Activated CD4-positive, CD25-positive, alpha-beta regulatory T cell treated with anti-CD3 and anti-CD28 coated beads, Interleukin-2, amount 50 U/mL, for 72 hours (primary cell): Measurements from ENCODE around the gene KTN1.

Experiments used
- DNase-seq: peaks from one replicate; pipeline ENCODE4 v3.0.0; 2021

Gene KTN1

DNA sequence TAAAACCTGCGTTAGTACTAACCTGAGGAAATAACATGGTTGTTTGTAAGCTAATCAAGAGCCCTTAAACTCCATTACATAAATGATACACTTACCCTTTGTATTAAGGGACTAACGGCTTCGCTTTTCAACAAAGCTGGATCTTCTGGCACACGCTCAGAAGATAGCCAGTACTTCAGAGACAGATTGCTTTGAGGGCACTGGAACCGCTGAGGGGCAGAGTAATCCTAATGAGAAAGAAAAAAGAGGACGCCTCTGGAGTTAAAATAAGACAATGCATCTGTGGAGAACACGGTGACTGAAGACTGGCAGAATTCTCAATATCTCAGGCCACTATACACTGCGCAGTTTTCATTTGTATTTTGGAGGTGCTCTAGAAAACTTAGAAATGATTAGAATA is 1.5 kb upstream of the KTN1 start:
- no peak for DNase-seq

GRCh38 chr14:55580470-55581341 is 699 bp downstream of the KTN1 start:
- peak; percentile 64 for DNase-seq

DNA sequence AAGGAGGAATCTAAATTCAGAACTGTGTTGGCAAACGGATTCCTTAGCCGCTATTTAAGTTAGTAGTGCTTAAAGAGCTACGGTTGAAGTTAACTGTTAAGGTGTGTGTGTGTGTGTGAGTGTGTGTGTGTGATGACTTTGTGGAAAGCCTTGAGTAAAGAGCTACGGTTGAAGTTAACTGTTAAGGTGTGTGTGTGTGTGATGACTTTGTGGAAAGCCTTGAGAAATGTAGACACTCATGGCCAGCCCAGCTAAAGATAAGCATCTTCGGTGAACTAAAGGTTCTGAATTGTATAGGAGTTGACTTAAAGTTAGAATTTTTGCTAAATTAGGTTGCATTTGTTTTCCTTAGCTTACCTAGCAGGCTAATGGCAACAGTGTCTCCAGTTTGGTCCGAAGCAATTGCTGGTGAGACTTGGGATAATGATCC is 1.4 kb downstream of the KTN1 start:
- no peak for DNase-seq

DNA sequence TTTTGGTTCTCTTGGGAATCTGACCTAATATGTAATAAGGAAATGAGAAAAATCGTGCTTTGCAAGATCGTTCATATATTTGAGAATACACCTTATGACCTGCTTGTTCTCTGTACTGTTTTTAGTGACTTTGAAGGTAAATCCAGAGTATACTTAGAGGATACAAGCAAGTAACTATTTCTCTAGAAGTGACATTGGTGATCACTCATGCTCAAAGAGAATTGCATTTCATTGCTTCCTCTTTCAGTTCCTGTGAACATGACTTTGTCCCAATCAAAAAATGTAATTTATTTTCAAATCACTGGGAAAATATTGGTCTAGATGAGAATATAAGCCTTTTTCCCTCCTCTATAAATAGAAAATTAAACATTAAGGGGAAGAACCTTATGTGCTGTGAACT is 2.7 kb downstream of the KTN1 start:
- no peak for DNase-seq

DNA sequence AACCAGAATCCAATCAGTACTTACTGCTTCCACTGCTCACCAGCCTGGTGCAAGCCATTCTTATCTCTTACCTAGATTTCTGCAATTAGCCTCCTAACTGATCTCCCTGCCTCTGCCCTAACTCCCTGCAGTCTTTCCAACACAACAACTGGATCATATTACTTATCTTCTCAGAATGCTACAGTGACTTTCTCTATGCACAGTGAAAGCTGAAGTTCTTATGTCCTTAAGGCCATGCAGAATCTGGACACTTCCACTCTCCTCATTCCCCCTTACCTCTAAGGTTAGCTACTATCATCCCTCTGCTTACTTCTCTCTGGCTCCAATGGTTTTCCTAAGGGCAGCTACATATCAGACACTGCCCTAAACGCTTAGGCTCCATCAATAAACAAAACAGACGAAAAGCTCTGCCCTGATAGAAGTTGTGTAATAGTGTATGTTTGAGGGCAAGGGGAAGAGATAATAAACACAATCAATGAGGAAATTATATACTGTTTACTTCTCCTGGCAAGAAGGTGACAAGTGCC is 4.0 kb downstream of the KTN1 start:
- DNase-seq = no peak

GRCh38 chr14:55585854-55586253 is 5.8 kb downstream of the KTN1 start:
- DNase-seq = no peak

- DNase-seq = no peak
Measured at GRCh38 chr14:55586411-55586810, 6.4 kb downstream of the KTN1 start.

DNA sequence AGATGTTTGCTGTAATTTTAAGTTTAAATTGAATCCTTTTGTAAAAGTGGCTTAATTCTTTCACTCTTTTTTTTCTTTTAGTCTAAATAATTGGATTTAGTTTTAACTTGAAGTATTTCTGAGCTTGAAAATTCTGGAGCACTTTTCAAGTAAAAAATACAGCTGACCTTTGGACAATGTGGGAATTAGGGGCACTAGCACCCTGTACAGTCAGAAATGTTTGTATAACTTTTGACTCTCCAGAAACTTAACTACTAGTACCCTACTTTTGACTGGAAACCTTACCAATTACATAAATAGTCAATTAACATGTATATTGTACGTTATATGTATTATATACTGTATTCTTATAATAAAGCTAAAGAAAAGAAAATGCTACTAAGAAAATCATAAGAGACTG is 7.8 kb downstream of the KTN1 start:
- no peak for DNase-seq

DNA sequence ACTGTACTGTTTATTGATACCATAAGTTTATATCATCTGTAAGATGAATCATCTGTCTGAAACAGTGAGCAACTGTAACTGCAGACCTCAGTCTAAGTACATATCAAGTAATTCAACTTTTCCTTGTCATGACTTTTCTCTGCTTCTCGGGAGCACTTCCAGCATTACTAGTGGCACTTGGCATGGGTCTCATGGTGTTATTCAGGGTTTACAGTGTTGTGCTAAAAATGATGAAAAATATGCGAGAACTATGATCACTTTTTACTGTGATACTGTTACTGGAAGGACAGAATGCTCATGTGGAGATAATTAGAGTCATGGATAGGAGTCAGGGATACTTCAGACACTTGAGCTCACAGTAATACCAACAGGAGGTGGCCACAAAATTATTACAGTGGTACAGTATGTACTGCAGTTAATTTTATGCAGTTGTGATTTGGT is 8.3 kb downstream of the KTN1 start:
- DNase-seq = no peak

DNA sequence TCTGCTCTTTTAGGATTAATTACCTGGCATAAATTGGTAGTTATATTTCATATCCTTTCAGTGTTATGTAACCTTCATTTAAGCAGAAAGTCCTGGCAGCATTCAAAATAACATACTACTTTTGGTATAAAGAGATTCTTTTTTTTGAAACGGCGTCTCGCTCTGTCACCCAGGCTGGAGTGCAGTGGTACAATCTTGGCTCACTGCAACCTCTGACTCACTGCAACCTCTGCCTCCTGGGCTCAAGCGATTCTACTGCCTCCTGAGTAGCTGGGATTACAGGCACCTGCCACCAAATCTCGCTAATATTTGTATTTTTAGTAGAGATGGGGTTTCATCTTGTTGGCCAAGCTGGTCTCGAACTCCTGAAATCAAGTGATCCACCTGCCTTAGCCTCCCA is 9.2 kb downstream of the KTN1 start:
- DNase-seq = no peak

- no peak for DNase-seq
Measured at GRCh38 chr14:55592436-55592835, 12.4 kb downstream of the KTN1 start.

DNA sequence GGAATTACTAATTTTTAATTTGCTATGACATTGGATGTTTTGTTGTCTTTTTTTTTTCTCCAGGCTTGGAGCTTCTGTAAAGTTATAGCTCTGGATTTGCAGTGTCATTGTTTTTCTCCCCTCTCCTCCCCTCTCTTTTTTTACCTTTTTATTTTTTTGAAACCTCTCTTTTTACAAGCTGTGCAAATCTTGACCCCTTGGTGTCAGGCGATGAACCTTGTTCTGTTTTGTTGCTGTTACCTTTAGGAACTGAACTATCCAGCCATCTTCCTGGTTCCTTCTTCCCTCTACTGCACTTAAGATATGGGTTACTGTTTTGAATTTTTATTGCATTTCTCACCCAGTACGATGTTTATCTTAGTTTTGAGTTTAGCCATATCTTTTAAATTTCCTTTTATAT is 13.7 kb downstream of the KTN1 start:
- no peak for DNase-seq

- DNase-seq = no peak
Measured at GRCh38 chr14:55599250-55599879, 19.4 kb downstream of the KTN1 start.

DNA sequence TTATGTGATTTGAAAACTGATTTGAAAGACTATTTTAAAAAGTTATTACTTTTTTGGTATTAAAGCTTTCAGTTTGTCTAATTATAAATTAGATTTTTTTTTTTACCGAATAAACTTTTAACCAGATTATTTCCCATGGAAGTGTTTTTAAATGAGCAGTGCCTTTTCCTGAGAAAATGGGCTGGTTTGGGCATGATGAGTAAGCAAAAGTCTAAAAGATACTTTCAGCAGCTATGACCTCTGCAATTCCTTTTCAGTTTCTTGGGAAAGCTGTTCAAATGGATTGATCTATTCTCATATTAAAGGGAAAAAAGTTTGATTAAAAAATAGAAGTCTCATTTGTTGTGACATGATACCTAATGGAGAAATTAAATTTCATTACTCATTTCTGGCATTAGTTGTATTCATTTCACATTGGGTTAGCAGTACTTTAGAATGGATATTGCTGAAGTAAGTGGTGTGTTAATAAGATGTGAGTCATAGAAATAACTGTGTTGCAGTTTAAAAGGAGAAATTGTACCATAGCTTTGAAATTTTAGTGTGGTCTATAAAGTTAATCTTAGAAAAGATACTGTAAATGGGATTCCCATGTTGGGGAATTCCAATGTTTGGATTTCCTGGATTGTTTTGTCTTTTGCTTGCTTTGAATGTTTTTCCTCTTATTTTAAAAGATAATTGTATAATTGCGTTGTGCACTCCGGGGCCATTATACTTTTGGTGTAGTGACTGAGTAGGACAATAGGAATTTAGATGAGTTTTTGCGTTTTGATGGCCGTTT is 21.0 kb downstream of the KTN1 start:
- DNase-seq = no peak

- no peak for DNase-seq
Measured at GRCh38 chr14:55603401-55603953, 23.5 kb downstream of the KTN1 start.

DNA sequence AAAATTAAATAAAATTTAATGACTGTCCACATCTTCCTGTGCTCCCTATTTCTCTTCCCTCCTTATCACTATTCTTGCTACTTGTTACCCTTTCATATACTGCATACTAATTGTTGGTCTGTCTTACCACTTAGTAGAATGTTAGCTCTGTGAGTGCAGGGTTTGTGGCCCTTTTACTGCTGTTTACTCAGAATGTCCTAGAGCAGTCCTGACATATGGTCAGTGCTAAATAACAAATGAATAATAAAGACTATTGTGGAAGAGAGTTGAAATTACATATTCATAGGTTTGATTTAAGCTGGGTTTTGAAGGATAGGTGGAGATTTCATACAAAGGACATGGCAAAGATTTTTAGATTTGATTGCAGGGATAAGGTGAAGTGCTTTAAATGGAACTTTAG is 24.5 kb downstream of the KTN1 start:
- DNase-seq = no peak

DNA sequence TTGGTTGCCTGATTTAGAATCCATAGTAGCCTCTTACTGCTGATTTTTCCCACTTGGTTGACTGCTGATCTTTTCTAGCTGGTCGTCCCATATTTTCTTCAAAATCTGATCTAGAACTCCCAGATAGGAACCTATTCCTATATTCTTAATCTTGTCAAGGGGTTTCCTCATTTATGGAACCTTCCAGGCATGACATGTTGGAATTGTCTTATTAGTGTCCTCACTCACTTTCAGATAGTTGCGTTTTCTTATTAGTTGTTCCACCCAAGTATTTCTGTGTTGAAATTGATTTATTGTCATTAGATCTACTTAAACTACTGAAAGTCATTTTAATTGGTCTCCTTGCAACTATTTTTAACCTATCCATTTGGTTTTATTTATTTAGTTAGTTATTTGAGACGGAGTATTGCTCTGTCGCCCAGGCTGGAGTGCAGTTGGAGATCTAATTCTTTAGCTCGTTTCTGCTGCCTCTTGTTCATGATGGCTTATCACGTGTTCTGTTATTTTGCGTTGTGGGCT is 25.0 kb downstream of the KTN1 start:
- no peak for DNase-seq

GRCh38 chr14:55605793-55606192 is 25.8 kb downstream of the KTN1 start:
- no peak for DNase-seq

- no peak for DNase-seq
Measured at GRCh38 chr14:55607386-55607785, 27.4 kb downstream of the KTN1 start.

- DNase-seq = no peak
Measured at GRCh38 chr14:55609681-55610080, 29.7 kb downstream of the KTN1 start.

- no peak for DNase-seq
Measured at GRCh38 chr14:55610713-55611370, 30.8 kb downstream of the KTN1 start.

DNA sequence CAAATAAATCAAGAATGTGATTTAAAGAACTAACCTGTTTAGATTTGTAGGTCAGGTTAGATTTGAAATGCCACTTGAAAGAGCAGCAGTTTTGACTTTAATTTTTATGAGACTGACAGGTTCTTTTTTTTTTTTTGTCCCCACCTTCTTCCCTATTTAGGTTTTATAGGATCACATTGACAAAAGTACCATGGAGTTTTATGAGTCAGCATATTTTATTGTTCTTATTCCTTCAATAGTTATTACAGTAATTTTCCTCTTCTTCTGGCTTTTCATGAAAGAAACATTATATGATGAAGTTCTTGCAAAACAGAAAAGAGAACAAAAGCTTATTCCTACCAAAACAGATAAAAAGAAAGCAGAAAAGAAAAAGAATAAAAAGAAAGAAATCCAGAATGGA is 31.9 kb downstream of the KTN1 start:
- no peak for DNase-seq
